ENCODE results near the gene PPARGC1A. TPM values are rescaled to one million over a fixed set of nuclear protein-coding genes. Genes with fewer than 3 reads are reported as not detected.

Gene PPARGC1A
- total and polyA plus RNA-seq, 10 of the 15 experiments (the other 5 are each of a cell fraction or from before 2014, with no cell fraction given): 0.01 to 0.05 (median 0.04) TPM; not detected in 7

DNA sequence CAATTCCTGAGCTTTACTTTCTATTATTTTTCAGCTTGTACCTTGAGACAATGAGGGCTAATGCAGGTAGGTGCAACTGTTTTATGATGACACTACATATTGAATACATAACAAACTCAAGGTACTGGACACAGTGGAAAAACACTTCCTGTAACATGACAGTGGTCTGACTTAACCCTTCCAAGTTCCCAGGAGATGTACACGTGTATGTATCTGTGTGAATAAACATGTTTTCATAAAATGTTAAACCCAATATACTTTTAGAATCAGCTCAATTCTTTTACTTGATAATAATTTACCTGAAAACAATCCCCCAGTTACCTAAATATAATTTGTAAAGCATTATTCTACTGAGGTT, 1.2 kb upstream of the PPARGC1A start:
- H3K36me3 ChIP-seq (ENCODE audit: control insufficient read depth in 2 of 2, insufficient read depth in 2 of 2, low read length in 1 of 2): no peaks in the 10 kb centered on the region
- FAIRE-seq (no peak), ATAC-seq (no peak), DNase-seq (ENCODE audit: low read depth, low spot score) (no peak)
- no TSS peak for BruUV-seq (replicated peaks)
- no peaks in the 10 kb centered on the region for H3K4me1 ChIP-seq (ENCODE audit: control insufficient read depth, insufficient read depth, low read length)
- H2AFZ ChIP-seq (ENCODE audit: control insufficient read depth, low read depth, low read length): no peak overlapping the region
- ChIA-PET POLR2A (no interaction called here), SMC1A (ENCODE audit: uncharacterized antibody, unreplicated experiment) (interaction anchor here (0.6 kb wide), 1 partner anchor 1150 kb away, joined by 3 read pairs; no protein-coding TSS in a partner anchor), CTCF (no interaction called here), RAD21 (ENCODE audit: unreplicated experiment) (no interaction called here)
- no peaks in the 10 kb centered on the region for H4K20me1 ChIP-seq (ENCODE audit: control insufficient read depth, insufficient read depth)
- no peaks in the 10 kb centered on the region for H3K9me3 ChIP-seq (replicated peaks; ENCODE audit: control insufficient read depth, insufficient read depth, low read length)
- in situ Hi-C loops (cut with MboI): no loop called here
- H3K4me2 ChIP-seq (ENCODE audit: control insufficient read depth, insufficient read depth): no peak overlapping the region
- no peak overlapping the region for H3K9ac ChIP-seq (ENCODE audit: control insufficient read depth, insufficient read depth, low read length)
- intact Hi-C loops (cut with micrococcal nuclease; ENCODE audit: unreplicated experiment): no loop called here
- peaks cover 0 to 1% of the 10 kb centered on the region in 2 experiments; a peak in 1 of 4 replicates for H3K27me3 ChIP-seq (replicated peaks in 1 of 2; ENCODE audit: control insufficient read depth in 2 of 2, insufficient read depth in 2 of 2, low read length in 1 of 2)
- WGBS (ENCODE audit: insufficient coverage, insufficient replicate concordance, low lambda C conversion rate, missing lambda C conversion rate): 0% methylated on average over 1 of the region's 1 CpG
- H3K27ac ChIP-seq (ENCODE audit: control insufficient read depth, insufficient read depth): no peak overlapping the region
- no peaks in the 10 kb centered on the region for H3K79me2 ChIP-seq (ENCODE audit: control insufficient read depth, insufficient read depth, low read length)
- H3K4me3 ChIP-seq: no peak overlapping the region
- TF ChIP-seq RUNX3 (IDR thresholded peaks at IDR 0.05; ENCODE audit: low read length) (no peak), RB1 (IDR thresholded peaks at IDR 0.05; ENCODE audit: borderline replicate concordance) (no peak), ZNF217 (IDR thresholded peaks at IDR 0.05) (no peak), SMAD5 (IDR thresholded peaks at IDR 0.05; ENCODE audit: low read depth) (no peak), CBX5 (IDR thresholded peaks at IDR 0.05; ENCODE audit: low read depth) (no peak), EED (IDR thresholded peaks at IDR 0.05; ENCODE audit: low read depth) (no peak), FOXK2 (IDR thresholded peaks at IDR 0.05) (no peak), BHLHE40 (IDR thresholded peaks at IDR 0.05; ENCODE audit: borderline replicate concordance in 1 of 2, low read depth in 2 of 2, low read length in 1 of 2) (no peak), FOS (IDR thresholded peaks at IDR 0.05; ENCODE audit: borderline replicate concordance, extremely low read depth, insufficient read length) (no peak), EP300 (IDR thresholded peaks at IDR 0.05; ENCODE audit: borderline replicate concordance in 1 of 2, control insufficient read depth in 1 of 2, low read depth in 2 of 2, low read length in 2 of 2) (no peak), REST (IDR thresholded peaks at IDR 0.05; ENCODE audit: low read depth, low read length) (no peak), ZNF384 (IDR thresholded peaks at IDR 0.05; ENCODE audit: borderline replicate concordance, low read depth, low read length) (no peak)
- TF ChIP-seq, protein P1, sequence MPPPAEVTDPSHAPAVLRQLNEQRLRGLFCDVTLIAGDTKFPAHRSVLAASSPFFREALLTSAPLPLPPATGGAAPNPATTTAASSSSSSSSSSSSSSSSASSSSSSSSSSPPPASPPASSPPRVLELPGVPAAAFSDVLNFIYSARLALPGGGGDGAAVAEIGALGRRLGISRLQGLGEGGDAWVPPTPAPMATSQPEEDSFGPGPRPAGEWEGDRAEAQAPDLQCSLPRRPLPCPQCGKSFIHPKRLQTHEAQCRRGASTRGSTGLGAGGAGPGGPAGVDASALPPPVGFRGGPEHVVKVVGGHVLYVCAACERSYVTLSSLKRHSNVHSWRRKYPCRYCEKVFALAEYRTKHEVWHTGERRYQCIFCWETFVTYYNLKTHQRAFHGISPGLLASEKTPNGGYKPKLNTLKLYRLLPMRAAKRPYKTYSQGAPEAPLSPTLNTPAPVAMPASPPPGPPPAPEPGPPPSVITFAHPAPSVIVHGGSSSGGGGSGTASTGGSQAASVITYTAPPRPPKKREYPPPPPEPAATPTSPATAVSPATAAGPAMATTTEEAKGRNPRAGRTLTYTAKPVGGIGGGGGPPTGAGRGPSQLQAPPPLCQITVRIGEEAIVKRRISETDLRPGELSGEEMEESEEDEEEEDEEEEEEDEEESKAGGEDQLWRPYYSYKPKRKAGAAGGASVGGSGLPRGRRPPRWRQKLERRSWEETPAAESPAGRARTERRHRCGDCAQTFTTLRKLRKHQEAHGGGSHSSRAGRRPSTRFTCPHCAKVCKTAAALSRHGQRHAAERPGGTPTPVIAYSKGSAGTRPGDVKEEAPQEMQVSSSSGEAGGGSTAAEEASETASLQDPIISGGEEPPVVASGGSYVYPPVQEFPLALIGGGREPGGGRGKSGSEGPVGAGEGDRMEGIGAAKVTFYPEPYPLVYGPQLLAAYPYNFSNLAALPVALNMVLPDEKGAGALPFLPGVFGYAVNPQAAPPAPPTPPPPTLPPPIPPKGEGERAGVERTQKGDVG (CRISPR knock-in tag; IDR thresholded peaks at IDR 0.05): no peak
- TF ChIP-seq, protein P2, sequence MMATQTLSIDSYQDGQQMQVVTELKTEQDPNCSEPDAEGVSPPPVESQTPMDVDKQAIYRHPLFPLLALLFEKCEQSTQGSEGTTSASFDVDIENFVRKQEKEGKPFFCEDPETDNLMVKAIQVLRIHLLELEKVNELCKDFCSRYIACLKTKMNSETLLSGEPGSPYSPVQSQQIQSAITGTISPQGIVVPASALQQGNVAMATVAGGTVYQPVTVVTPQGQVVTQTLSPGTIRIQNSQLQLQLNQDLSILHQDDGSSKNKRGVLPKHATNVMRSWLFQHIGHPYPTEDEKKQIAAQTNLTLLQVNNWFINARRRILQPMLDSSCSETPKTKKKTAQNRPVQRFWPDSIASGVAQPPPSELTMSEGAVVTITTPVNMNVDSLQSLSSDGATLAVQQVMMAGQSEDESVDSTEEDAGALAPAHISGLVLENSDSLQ (IDR thresholded peaks at IDR 0.05): no peak
- TF ChIP-seq, protein P3, sequence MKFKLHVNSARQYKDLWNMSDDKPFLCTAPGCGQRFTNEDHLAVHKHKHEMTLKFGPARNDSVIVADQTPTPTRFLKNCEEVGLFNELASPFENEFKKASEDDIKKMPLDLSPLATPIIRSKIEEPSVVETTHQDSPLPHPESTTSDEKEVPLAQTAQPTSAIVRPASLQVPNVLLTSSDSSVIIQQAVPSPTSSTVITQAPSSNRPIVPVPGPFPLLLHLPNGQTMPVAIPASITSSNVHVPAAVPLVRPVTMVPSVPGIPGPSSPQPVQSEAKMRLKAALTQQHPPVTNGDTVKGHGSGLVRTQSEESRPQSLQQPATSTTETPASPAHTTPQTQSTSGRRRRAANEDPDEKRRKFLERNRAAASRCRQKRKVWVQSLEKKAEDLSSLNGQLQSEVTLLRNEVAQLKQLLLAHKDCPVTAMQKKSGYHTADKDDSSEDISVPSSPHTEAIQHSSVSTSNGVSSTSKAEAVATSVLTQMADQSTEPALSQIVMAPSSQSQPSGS (IDR thresholded peaks at IDR 0.05; ENCODE audit: low read length): no peak
